Suprapubic skin (tissue), 3 donors: ENCODE data around the gene TRMT10C.
"Not testable (repeated sequence)": the region's sequence is repeated elsewhere in the genome, so short reads cannot be mapped to it uniquely, and the experiment has no call there.

Source experiments
- EP300 ChIP-seq: sonication (generic); formaldehyde crosslinking; IDR thresholded peaks from one replicate; pipeline ENCODE4 v1.6.1; 2017; ENCODE audit warnings: antibody characterized with exemption
- TF ChIP-seq, protein P1 (sequence below), 2 donors: fragments of 200-600 bp in 1 of 2; fragments of 450-650 bp in 1 of 2; sonication (generic) in 1 of 2; IDR thresholded peaks; one replicate each; pipeline ENCODE4 v1.5.1; 2016 to 2019; ENCODE audit warnings: antibody characterized with exemption in 2 of 2, mild to moderate bottlenecking in 1 of 2, moderate library complexity in 1 of 2

- TF ChIP-seq, protein P1, sequence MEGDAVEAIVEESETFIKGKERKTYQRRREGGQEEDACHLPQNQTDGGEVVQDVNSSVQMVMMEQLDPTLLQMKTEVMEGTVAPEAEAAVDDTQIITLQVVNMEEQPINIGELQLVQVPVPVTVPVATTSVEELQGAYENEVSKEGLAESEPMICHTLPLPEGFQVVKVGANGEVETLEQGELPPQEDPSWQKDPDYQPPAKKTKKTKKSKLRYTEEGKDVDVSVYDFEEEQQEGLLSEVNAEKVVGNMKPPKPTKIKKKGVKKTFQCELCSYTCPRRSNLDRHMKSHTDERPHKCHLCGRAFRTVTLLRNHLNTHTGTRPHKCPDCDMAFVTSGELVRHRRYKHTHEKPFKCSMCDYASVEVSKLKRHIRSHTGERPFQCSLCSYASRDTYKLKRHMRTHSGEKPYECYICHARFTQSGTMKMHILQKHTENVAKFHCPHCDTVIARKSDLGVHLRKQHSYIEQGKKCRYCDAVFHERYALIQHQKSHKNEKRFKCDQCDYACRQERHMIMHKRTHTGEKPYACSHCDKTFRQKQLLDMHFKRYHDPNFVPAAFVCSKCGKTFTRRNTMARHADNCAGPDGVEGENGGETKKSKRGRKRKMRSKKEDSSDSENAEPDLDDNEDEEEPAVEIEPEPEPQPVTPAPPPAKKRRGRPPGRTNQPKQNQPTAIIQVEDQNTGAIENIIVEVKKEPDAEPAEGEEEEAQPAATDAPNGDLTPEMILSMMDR (IDR thresholded peaks at IDR 0.05) = not testable (repeated sequence)
- not testable (repeated sequence) for TF ChIP-seq EP300
Measured at GRCh38 chr3:101551359-101552081, 10.1 kb upstream of the TRMT10C start.
